H1 (cell line): Measurements from ENCODE around the gene NR4A1. TPM values are rescaled to one million over a fixed set of nuclear protein-coding genes. Genes with fewer than 3 reads are reported as not detected.

ENCODE experiments used
- ASH2L ChIP-seq: fragments of 200-600, 300-600 bp; sonication (generic); IDR thresholded peaks from one replicate; pipeline ENCODE4 v1.7.1; 2017; ENCODE audit warnings: low read length
- CREB1 ChIP-seq: IDR thresholded peaks from 2 replicates; pipeline ENCODE4 v1.6.1; 2012; ENCODE audit warnings: inconsistent platforms
- GABPA ChIP-seq: IDR thresholded peaks from 2 replicates; pipeline ENCODE4 v1.6.1; 2011; ENCODE audit warnings: mild to moderate bottlenecking, low read length, moderate library complexity, borderline replicate concordance; ENCODE audit not compliant: insufficient read depth
- RFX5 ChIP-seq: IDR thresholded peaks from 2 replicates; pipeline ENCODE4 v1.6.1; 2011; ENCODE audit warnings: low read depth, low read length, improper control_type of control experiment, borderline replicate concordance
- SP4 ChIP-seq: IDR thresholded peaks from 2 replicates; pipeline ENCODE4 v1.6.1; 2012; ENCODE audit warnings: low read length, inconsistent platforms
- polyA plus RNA-seq, 7 experiments: library from polyadenylated mRNA; depleted of rRNA in 3 of 7; stranded (reverse) in 5 of 7; unstranded in 2 of 7; fragments of >200 nt in 5 of 7; fragments of 200-250 nt in 2 of 7; gene quantifications; 1 replicate in 5 of 7; 2 replicates in 1 of 7; 4 replicates in 1 of 7; pipeline versions ENCODE4 v1.2.1 to v1.2.3, GENCODE V29; 2011 to 2013; ENCODE audit warnings: missing spikeins in 2 of 7, mixed read lengths in 2 of 7
- total RNA-seq: library from RNA; stranded (reverse); fragmentation: NEBNext Ultra II Directional; extraction: Animal tissue kit (Norgen Biotek cat#: 25700); gene quantifications from 2 replicates; pipeline ENCODE4 v1.2.1, GENCODE V29; 2021

NR4A1 gene
- total and polyA plus RNA-seq, 2 of the 8 experiments (the other 6 are each of a cell fraction or from before 2014, with no cell fraction given) = 18.7 to 23.3 TPM

DNA sequence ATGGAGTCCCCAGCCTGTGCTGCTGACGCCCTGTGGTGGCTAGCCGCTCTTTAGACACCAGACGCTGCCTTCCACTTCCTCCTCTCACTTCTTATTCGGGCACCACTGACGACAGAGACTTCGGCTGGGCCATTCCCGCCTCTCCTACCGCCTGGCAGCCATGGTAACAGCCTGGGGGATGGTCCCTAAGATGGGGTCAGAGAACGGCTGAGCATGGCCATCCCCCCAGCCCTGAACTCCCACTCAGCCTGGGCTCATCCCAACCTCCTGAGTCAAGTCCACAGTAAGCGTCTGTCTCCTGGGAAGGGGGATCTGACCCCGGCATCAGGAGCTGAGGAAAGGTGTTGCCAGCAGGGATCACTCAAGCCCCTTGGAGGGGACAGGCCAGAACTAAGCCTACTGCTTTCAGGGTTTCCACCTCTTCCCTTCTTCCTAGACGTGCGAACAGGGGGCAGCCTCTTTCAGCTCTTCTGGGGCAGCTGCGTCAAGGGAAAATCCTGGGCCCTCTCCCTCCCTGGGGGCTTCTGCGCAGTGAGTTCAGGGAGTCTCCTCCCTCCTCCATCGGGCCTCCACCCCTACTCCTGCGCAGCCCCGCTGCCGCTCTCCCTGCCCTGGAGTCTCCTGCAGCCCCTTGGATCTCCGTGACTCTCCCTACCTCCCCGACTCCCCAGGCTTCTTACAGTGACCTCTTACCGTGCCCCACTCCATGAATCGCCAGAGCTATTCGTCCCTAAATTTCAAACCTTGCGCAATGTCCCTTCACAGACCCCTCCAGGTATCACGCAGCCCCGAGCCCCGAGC is 45.1 kb upstream of the NR4A1 start (continued):
- TF ChIP-seq CREB1 (0 out of 2 replicates have a peak, but pooled peaks have one; percentile 8), SP4 (no peak), GABPA (no peak), ASH2L (peak; percentile 7), RFX5 (no peak)
